ENCODE results near the gene VARS2.

GRCh38 chr6:30889921-30890645 lies 24.0 kb upstream of the VARS2 start:
- TF ChIP-seq CTCF (IDR thresholded peaks at IDR 0.05; ENCODE audit: low read depth, low read length, missing input control), result no peak
- TF ChIP-seq ATF3 (IDR thresholded peaks at IDR 0.05), result no peak
- TF ChIP-seq JUND (IDR thresholded peaks at IDR 0.05), result no peak
- TF ChIP-seq YY1 (IDR thresholded peaks at IDR 0.05), result no peak
- no peak for TF ChIP-seq REST (IDR thresholded peaks at IDR 0.05)
- TF ChIP-seq RAD21 (IDR thresholded peaks at IDR 0.05), result no peak
- TF ChIP-seq ZBTB33 (IDR thresholded peaks at IDR 0.05), result no peak
- TF ChIP-seq TAF1 (conservative IDR thresholded peaks at IDR 0.05), result no peak
